GM18499 (cell line): ENCODE data around the gene FGF3.

Source experiments
- ATAC-seq: cut with Tn5 transposase; IDR thresholded peaks from one replicate; pipeline ENCODE4 v1.9.1; 2021; ENCODE audit warnings: moderate number of reproducible peaks; ENCODE audit not compliant: insufficient read depth, unreplicated experiment

FGF3 gene

DNA sequence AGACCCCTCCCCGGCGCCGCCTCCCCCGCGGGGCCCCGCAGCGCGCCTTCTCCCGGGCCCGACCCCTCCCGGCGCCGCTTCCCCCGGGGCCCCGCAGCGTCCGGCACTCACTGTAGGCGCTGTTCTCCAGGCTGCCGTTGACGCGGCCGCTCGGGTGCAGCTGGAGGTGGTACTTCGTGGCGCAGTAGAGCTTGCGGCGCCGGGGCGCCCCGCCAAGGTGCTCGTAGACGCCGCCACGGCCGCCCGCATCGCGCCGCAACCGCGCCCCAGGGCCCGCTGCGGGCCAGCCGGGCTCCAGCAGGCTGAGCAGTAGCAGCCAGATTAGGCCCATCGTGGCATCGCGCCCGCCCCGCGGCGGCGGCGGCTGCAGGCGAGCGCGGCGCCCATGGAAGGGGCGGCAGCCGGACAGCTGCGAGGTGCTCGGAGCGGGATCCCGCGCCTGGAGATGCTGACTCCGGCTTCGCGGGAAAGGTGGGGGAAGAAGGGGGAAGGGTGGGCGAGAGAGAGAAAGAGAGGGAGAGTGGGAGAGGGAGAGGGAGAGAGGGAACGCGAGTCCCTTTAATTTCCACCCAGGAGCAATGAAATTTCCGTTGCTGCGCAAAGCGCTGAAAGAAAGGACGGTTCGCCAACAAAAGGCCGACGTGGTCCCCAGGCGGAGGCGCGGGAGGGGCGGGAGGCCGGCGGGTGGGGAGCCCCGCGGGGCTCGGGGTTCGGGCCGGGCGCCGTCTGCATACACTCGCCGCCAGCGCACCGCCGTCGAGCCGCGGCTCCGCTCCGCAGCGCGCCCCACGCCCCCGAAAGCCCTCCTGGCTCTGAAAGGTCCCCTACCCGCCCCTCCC lies at the start of gene FGF3:
FGF3 (minus strand) TSS at position 814 of the 839 bp plus-strand sequence; CDS start at position 331, 483 bp downstream.
- no peak for ATAC-seq

GRCh38 chr11:69868871-69869270 lies 49.7 kb upstream of the FGF3 start:
- ATAC-seq = no peak

GRCh38 chr11:69868006-69868810 lies 49.0 kb upstream of the FGF3 start:
- ATAC-seq = no peak

DNA sequence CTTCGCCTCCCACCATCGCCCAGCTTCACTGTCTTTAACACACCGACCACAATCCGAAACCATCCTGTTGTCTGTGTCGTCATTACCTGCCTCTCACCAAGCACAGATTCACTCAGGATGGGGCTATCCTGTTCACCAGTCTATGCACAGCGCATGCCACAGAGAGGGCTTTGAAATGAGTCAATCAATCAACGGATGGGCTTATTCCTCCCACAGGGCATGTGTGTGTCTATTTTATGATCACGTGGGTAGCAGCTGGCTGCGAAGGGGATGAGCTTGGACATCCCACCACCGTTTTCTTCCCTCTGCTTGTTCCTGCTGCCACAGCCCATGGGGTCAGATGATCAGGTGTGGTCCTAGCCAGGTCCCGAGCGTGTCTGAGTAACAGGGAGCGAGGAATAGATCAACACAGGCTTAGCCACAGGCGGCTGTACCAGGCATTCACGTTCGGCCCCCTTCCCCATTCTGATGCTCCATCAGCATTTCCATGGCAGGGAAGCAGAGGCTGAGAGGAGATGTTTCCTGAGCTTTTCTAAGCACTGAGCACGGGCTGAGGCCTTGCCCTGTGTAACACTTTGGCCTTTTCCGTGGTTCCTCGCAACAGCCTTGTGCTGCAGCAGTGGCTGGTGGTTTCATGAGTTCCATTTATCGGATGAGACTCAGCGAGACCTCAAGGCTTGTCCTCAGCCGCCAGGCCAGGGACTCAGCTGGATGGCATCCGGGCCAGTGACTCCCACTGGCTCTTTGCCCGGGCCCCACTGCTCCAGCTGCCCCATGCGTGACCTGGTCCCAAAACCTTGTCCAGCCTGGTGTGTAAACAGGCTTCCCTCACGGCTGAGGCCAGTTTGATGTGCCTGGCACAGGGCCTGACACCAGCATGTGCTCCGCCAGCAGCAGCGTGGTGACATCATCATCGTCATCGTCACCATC lies 48.1 kb upstream of the FGF3 start:
- ATAC-seq = no peak

GRCh38 chr11:69866648-69867047 lies 47.4 kb upstream of the FGF3 start:
- ATAC-seq = no peak

- ATAC-seq = no peak
These were observed 46.5 kb upstream of the FGF3 start for GRCh38 chr11:69865707-69866106.

DNA sequence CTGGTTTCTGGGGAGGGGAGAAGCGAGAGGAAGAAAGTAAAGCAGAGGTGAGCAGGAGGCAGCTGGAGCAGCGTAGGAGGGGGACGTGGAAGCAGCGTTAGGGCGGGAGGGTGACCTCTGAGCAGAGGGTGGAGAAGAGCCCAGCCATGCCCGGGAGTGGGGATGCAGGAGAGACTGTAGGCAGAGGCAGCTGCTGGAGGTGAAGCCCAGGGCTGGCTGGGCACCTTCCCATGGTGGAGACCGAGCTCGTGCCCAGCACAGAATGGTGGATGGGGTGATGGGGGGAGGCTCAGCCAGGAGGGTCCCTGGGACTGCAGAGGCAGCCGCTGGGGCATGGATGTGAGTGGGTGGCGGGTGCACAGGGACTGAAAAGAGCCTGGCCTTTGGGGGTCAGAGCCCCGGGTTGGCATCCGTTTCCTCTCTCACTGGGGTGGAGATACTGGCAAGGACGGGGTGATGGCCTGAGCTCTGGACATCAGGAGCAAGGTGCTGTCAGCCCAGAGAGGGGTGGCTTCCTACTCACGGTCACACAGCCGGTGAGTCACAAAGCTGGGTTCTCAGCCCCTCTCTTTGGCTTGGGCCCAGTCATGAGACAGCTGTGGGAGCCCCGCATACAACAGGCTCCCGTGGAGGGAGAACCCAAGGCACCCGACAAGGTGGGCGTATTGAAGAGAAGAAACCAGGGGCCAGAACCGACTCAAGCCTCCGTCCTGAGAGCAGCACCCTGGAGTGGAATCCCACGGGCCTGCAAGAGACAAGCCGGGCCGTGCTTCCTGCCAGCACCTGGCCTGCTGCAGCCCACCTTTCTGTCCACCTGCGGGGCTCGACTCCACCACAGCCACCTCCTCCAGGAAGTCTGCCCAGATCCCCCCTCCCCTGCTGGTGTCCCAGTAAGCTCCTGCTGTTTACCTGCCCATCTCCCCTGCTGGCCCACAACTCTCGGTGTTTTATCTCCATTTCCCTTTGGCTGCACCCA lies 45.8 kb upstream of the FGF3 start:
- ATAC-seq = no peak

- ATAC-seq = no peak
These were observed 44.5 kb upstream of the FGF3 start for GRCh38 chr11:69863544-69864200.

GRCh38 chr11:69862797-69863543 lies 43.8 kb upstream of the FGF3 start:
- ATAC-seq = no peak

- ATAC-seq = no peak
These were observed 43.1 kb upstream of the FGF3 start for GRCh38 chr11:69862331-69862771.

DNA sequence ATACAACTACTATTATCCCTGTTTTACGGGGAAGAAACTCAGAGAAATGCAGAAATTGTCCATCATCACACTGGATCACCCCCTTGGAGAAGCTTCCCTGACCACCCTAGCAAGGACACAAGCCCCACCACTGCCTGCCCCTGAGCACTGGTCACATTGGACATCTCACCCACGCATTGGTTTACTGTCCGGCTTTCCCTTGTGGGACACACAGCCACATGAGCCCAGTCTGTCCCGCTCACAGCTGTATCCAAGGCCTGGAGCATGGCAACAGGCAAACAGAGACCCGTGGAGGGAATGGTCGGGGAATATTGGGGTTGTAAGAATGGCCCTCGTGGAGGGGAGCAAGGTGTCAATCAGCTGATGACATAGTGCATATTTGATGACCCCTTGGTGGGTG lies 42.7 kb upstream of the FGF3 start:
- no peak for ATAC-seq

DNA sequence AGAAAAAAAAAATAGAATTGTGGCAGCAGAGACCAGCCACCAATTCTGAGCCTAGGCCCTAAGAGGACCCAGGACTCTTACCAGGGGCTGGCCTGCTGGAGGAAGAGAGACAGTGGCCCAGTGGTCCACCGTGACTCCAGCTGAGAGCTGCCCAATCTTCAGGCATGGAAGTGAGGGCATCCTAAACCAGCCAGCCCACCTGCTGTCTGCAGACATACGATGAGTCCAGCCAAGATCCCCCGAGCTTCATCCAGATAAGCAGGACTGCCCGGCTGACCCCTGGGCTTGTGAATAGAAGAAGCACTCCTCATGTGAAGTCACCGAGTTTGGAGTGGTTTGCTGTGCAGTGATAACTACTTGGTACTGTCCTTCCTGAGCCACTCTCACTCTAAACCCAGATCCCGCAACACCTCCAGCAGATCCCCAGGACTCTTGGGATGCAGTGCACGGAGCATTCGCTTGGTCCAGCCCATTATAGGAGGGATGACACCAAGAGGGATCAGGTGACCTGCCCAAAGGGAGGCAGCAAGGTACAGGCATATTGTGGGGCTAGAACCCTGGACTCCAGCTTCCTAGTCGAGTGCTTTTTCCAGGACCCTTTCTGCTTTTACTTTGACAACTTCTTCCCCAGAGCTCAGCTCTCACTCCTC lies 41.7 kb upstream of the FGF3 start:
- no peak for ATAC-seq

GRCh38 chr11:69860244-69860643 lies 41.0 kb upstream of the FGF3 start:
- no peak for ATAC-seq

DNA sequence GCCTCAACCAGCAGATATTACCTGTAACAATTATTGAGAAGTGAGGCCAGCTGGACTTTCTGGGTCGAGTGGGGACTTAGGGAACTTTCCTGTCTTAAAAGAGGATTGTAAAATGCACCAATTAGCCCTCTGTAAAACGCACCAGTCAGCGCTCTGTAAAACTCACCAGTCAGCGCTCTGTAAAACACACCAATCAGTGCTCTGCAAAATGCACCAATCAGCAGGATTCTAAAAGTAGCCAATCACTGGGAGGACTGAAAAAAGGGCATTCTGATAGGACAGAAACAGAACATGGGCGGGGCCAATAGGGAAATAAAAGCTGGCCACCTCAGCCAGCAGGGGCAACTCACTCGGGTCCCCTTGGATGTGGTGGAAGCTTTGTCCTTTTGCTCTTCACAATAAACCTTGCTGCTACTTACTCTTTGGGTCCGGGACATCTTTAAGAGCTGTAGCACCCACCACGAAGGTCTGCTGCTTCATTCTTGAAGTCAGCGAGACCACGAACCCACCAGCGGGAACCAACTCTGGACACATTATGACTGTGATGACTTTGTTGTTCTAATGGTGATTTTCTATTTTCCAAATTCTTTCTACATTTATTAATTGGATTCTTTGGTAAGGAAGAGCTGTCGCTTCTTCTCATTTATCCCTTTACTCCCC lies 40.2 kb upstream of the FGF3 start:
- ATAC-seq = no peak

GRCh38 chr11:69855421-69855820 lies 36.2 kb upstream of the FGF3 start:
- ATAC-seq = no peak

- no peak for ATAC-seq
These were observed 35.5 kb upstream of the FGF3 start for GRCh38 chr11:69854713-69855112.

GRCh38 chr11:69852056-69852455 lies 32.8 kb upstream of the FGF3 start:
- ATAC-seq = no peak
